ENCODE measurements around the gene MYO1F.

Gene MYO1F

DNA sequence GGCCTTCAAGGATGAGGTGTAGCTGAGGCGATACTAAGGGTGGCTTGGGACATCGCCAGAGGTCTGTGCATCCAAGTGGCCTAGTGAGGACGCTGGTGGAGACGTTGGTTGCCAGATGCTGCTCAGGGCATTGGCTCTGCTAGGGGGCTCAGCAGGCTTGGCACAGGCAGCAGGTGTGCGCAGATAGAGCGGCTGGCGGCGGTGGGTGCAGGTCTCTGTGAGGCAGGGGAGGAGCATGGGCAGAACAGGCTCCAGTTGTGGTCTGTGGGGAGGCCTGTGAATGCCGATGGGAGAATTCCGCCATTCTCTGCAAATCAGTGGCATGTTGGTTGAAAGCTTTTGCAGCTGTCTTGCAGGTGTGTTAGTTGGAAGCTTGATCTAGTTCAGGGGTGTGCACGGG lies 96.0 kb downstream of the MYO1F start:
- in situ Hi-C loops (cut with MboI; ENCODE audit: low sequenced_read_pairs, unreplicated experiment): no loop called here
- DNase-seq (ENCODE audit: low spot score): no peak

DNA sequence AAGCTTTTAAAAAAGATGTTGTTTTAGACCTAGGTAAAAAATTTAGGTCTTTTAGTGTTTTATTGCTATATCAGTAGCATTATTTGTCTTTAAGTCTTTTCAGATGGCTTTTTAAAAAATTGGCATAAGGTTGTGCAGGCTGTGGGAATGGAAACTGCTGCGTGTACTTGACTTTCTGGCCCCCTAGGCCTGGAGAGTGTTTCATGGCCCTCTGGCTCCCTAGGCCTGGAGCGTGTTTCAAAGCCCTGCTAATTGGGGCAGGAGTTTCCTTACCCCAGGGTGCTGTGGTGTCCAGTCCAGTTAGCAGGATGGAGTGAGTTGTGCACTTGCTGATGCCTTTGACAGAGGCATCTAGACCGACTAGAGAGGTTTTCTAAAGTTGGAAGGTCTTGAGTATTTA lies 98.6 kb downstream of the MYO1F start:
- no peak for DNase-seq (ENCODE audit: low spot score)
- in situ Hi-C loops (cut with MboI; ENCODE audit: low sequenced_read_pairs, unreplicated experiment): no loop called here
- TF ChIP-seq, protein P1, sequence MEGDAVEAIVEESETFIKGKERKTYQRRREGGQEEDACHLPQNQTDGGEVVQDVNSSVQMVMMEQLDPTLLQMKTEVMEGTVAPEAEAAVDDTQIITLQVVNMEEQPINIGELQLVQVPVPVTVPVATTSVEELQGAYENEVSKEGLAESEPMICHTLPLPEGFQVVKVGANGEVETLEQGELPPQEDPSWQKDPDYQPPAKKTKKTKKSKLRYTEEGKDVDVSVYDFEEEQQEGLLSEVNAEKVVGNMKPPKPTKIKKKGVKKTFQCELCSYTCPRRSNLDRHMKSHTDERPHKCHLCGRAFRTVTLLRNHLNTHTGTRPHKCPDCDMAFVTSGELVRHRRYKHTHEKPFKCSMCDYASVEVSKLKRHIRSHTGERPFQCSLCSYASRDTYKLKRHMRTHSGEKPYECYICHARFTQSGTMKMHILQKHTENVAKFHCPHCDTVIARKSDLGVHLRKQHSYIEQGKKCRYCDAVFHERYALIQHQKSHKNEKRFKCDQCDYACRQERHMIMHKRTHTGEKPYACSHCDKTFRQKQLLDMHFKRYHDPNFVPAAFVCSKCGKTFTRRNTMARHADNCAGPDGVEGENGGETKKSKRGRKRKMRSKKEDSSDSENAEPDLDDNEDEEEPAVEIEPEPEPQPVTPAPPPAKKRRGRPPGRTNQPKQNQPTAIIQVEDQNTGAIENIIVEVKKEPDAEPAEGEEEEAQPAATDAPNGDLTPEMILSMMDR (IDR thresholded peaks at IDR 0.05; ENCODE audit: borderline replicate concordance, control extremely low read depth, extremely low read depth, insufficient read depth, missing control alignments): no peak

More for the DNA sequence above, 96.0 kb downstream of the MYO1F start:
- TF ChIP-seq, protein P1 (IDR thresholded peaks at IDR 0.05; ENCODE audit: borderline replicate concordance, control extremely low read depth, extremely low read depth, insufficient read depth, missing control alignments): no peak

DNA sequence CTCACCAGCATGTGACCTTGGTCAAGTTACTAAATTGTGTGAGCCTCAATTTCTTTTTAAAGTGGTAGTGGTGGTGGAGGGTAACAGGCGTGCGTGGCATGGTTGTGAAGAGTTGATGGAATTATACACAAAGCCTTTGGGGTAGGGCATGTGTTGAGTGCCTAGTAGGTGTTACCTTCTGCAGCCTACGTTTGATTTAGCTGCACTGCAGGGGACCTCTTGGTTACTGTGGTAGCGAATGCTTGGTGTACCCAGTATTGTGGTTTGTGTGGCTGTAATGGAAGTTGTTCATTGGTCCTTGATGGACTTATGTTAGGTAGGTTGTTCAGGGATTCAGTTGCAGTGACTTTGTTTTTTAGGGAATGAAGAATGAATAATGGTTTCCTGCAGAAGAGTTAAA lies 99.4 kb downstream of the MYO1F start:
- TF ChIP-seq, protein P1 (IDR thresholded peaks at IDR 0.05; ENCODE audit: borderline replicate concordance, control extremely low read depth, extremely low read depth, insufficient read depth, missing control alignments): no peak
- in situ Hi-C loops (cut with MboI; ENCODE audit: low sequenced_read_pairs, unreplicated experiment): no loop called here
- DNase-seq (ENCODE audit: low spot score): no peak

DNA sequence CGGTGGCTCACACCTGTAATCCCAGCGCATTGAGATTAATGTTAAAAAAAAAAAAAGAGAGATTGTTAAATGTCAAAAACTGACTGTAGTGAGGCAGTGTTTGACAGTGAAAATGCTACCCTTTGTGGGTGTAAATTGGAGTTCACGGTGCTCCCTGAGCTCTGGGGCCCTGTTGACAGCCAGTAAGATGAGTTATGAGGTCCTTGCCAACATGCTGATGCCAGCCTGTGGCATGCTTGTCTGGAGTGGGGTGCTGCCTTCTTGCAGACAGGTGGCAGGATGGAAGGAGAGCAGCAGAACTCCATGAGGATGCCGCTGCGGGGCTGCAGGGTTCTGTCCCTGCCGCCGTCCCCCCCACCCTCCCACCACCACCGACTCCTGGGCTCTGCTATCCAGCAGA lies 100.7 kb downstream of the MYO1F start:
- DNase-seq (ENCODE audit: low spot score): no peak
- in situ Hi-C loops (cut with MboI; ENCODE audit: low sequenced_read_pairs, unreplicated experiment): no loop called here
- TF ChIP-seq, protein P1 (IDR thresholded peaks at IDR 0.05; ENCODE audit: borderline replicate concordance, control extremely low read depth, extremely low read depth, insufficient read depth, missing control alignments): no peak

DNA sequence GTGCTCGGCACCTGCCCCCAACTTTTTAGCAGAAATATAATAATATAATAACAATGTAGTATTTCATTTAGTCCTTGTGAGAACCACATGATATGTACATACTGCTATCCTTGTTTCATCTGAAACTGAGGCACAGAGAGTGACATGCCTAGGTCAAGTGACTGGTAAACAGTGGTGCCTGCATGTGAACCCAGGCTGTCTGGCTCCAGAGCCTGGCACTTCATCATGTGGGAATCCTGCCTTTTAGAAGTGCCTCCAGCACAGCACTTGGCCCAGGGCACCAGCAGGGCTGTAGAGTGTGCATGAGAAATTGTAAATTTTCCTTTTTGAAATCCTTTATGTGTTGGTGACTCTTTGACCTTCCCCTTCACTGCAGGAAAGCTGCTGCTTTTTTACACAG lies 102.2 kb downstream of the MYO1F start:
- in situ Hi-C loops (cut with MboI; ENCODE audit: low sequenced_read_pairs, unreplicated experiment): no loop called here
- no peak for DNase-seq (ENCODE audit: low spot score)
- TF ChIP-seq, protein P1 (IDR thresholded peaks at IDR 0.05; ENCODE audit: borderline replicate concordance, control extremely low read depth, extremely low read depth, insufficient read depth, missing control alignments): no peak

DNA sequence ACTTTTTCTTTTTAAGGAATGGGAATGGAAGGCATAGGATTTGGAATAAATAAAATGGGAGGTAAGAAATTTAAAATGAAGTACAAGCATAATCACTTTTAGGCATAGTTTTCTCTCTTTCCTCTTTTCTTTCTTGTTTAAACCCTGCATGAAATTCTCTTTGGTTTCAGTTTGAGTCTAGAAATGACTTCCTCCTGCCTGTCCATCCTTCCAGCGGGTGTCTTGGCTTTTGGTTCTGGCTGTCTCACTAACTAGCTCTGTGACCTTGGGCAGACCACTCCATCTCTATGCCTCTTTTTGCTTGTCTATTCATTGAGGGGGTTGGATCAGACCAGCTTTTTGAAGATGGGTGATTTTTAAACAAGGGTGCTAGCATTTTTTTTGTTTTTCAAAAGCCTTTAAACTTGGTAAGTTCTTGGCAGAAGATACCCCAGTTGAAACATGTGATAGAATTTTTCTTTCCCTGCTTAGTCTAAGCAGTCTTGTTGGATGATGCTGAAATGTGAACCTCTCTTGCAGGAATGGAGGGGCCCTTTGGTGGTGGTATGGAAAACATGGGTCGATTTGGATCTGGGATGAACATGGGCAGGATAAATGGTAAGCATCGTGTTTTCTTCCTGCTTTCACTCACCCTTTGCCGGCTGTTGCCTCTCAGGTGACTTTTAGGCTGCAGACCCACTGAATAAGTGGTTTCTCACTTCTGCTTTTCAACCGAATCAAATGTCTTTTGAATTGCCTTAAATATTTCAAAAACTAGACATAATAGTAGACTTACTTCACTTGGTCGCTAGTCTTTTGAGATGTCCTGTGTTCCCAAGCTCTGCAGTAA lies 103.4 kb downstream of the MYO1F start:
- TF ChIP-seq, protein P1 (IDR thresholded peaks at IDR 0.05; ENCODE audit: borderline replicate concordance, control extremely low read depth, extremely low read depth, insufficient read depth, missing control alignments): no peak
- peak; percentile 73 for DNase-seq (ENCODE audit: low spot score)
- in situ Hi-C loops (cut with MboI; ENCODE audit: low sequenced_read_pairs, unreplicated experiment): no loop called here
